Measurements from ENCODE around the gene GGA2. TPM values are rescaled to one million over a fixed set of nuclear protein-coding genes. Genes with fewer than 3 reads are reported as not detected.

The GGA2 gene
- total RNA-seq, 2 donors from 2014 or later = 75.7 to 105 TPM

GRCh38 chr16:23436951-23437350 is 73.3 kb downstream of the GGA2 start:
- Histone ChIP-seq H3K27me3 (replicated peaks; ENCODE audit: insufficient read depth) (no peaks in the 10 kb centered on the region), H3K4me1 (replicated peaks) (peaks cover 7% of the 10 kb centered on the region), H3K4me3 (no peak overlapping the region), H3K36me3 (peaks cover 8 to 9% of the 10 kb centered on the region in 2 donors), H3K9me3 (no peaks in the 10 kb centered on the region), H3K27ac (no peak overlapping the region)
- TF ChIP-seq POLR2A (IDR thresholded peaks at IDR 0.05) (no peak), POLR2AphosphoS5 (IDR thresholded peaks at IDR 0.05) (no peak), CTCF (IDR thresholded peaks at IDR 0.05) (no peak)
- WGBS = 90% methylated on average over 4 of the region's 4 CpGs
- no peak for DNase-seq (ENCODE audit: low spot score)
- intact Hi-C loops (cut with DNase I) = no loop called here

- intact Hi-C loops (cut with DNase I) = loop anchor here (2.0 kb wide), 1 partner anchor 539 kb away; no protein-coding TSS in a partner anchor
- peak; percentile 63 for DNase-seq (ENCODE audit: low spot score)
- Histone ChIP-seq H3K4me1 (replicated peaks) (peaks cover 7% of the 10 kb centered on the region), H3K27me3 (replicated peaks; ENCODE audit: insufficient read depth) (no peaks in the 10 kb centered on the region), H3K36me3 (peaks cover 8 to 9% of the 10 kb centered on the region in 2 donors), H3K4me3 (no peak overlapping the region), H3K27ac (peak overlapping the region; percentile 2 to 20), H3K9me3 (no peaks in the 10 kb centered on the region)
- 35% methylated on average over 6 of the region's 6 CpGs for WGBS
- TF ChIP-seq CTCF (IDR thresholded peaks at IDR 0.05) (peak; percentile 44 to 88 (median 78)), POLR2A (IDR thresholded peaks at IDR 0.05) (no peak), POLR2AphosphoS5 (IDR thresholded peaks at IDR 0.05) (peak; percentile 53)
Observed at GRCh38 chr16:23435500-23435899, 74.8 kb downstream of the GGA2 start.

- intact Hi-C loops (cut with DNase I) = loop anchor here (1.0 to 2.0 kb wide), 2 partner anchors 252 to 538 kb away; partner anchors contain the start of gene SCNN1G
- peak; percentile 70 to 94 (median 93) for TF ChIP-seq CTCF (IDR thresholded peaks at IDR 0.05)
- TF ChIP-seq POLR2AphosphoS5 (IDR thresholded peaks at IDR 0.05) = peak; percentile 78
- no peak for TF ChIP-seq POLR2A (IDR thresholded peaks at IDR 0.05)
- H3K27ac ChIP-seq = peak overlapping the region in 1 of 2 donors; percentile 23
- H3K4me3 ChIP-seq = no peak overlapping the region
- WGBS = 14% methylated on average over 6 of the region's 6 CpGs
- H3K27me3 ChIP-seq (replicated peaks; ENCODE audit: insufficient read depth) = no peaks in the 10 kb centered on the region
- DNase-seq (ENCODE audit: low spot score) = peak; percentile 41
- H3K36me3 ChIP-seq = peaks cover 8 to 9% of the 10 kb centered on the region in 2 donors
- H3K9me3 ChIP-seq = no peaks in the 10 kb centered on the region
- H3K4me1 ChIP-seq (replicated peaks) = peaks cover 7% of the 10 kb centered on the region
Observed at GRCh38 chr16:23434380-23434779, 75.9 kb downstream of the GGA2 start.

- Histone ChIP-seq H3K27me3 (replicated peaks; ENCODE audit: insufficient read depth) (no peaks in the 10 kb centered on the region), H3K36me3 (peaks cover 8 to 9% of the 10 kb centered on the region in 2 donors), H3K27ac (peak overlapping the region in 1 of 2 donors; percentile 23), H3K4me1 (replicated peaks) (peaks cover 7% of the 10 kb centered on the region), H3K9me3 (no peaks in the 10 kb centered on the region), H3K4me3 (no peak overlapping the region)
- 57% methylated on average over 16 of the region's 16 CpGs for WGBS
- intact Hi-C loops (cut with DNase I) = no loop called here
- TF ChIP-seq POLR2AphosphoS5 (IDR thresholded peaks at IDR 0.05) (no peak), CTCF (IDR thresholded peaks at IDR 0.05) (no peak), POLR2A (IDR thresholded peaks at IDR 0.05) (no peak)
- peak; percentile 54 for DNase-seq (ENCODE audit: low spot score)
Observed at GRCh38 chr16:23433261-23433920, 76.9 kb downstream of the GGA2 start.
